GM23248 (cell line): ENCODE results near the gene ETNPPL. TPM values are rescaled to one million over a fixed set of nuclear protein-coding genes. Genes with fewer than 3 reads are reported as not detected.

ENCODE experiments used
- DNase-seq: peaks from one replicate; pipeline ENCODE4 v3.0.0-alpha.2; 2015
- H2AFZ ChIP-seq: fragments of 200-600 bp; sonication (generic); 2 replicates; pipeline ENCODE4 v1.6.1; 2016; ENCODE audit warnings: antibody characterized with exemption
- H3F3A ChIP-seq: fragments of 200-600 bp; sonication (generic); 2 replicates; pipeline ENCODE4 v1.6.1; 2016; ENCODE audit warnings: mild to moderate bottlenecking, antibody characterized with exemption, mixed run types; ENCODE audit not compliant: insufficient read depth
- H3K27ac ChIP-seq: fragments of 200-600 bp; sonication (generic); 2 replicates; pipeline ENCODE4 v1.5.1; 2016; ENCODE audit warnings: mild to moderate bottlenecking
- H3K27me3 ChIP-seq: fragments of 200-600 bp; sonication (generic); replicated peaks from 2 replicates; pipeline ENCODE4 v1.6.1; 2016; ENCODE audit warnings: mild to moderate bottlenecking; ENCODE audit not compliant: insufficient read depth
- H3K36me3 ChIP-seq: fragments of 200-600 bp; sonication (generic); 2 replicates; pipeline ENCODE4 v1.6.1; 2016; ENCODE audit warnings: low read depth, mild to moderate bottlenecking
- H3K4me1 ChIP-seq: fragments of 200-600 bp; sonication (generic); 2 replicates; pipeline ENCODE4 v1.6.1; 2016; ENCODE audit warnings: mild to moderate bottlenecking; ENCODE audit not compliant: insufficient read depth
- H3K4me2 ChIP-seq: fragments of 200-600 bp; sonication (generic); one replicate; pipeline ENCODE4 v1.6.1; 2016; ENCODE audit warnings: mild to moderate bottlenecking; ENCODE audit not compliant: unreplicated experiment
- H3K4me3 ChIP-seq: fragments of 200-600 bp; sonication (generic); 2 replicates; pipeline ENCODE4 v1.5.1; 2016; ENCODE audit warnings: mild to moderate bottlenecking
- H3K79me2 ChIP-seq: fragments of 200-600 bp; sonication (generic); 2 replicates; pipeline ENCODE4 v1.6.1; 2016; ENCODE audit warnings: mild to moderate bottlenecking; ENCODE audit not compliant: insufficient read depth
- H3K9ac ChIP-seq: fragments of 200-600 bp; sonication (generic); 2 replicates; pipeline ENCODE4 v1.6.1; 2016; ENCODE audit warnings: mild to moderate bottlenecking
- H3K9me2 ChIP-seq: fragments of 200-600 bp; sonication (generic); 2 replicates; pipeline ENCODE4 v1.6.1; 2016; ENCODE audit warnings: mixed run types, mild to moderate bottlenecking, moderate library complexity; ENCODE audit not compliant: insufficient read depth
- H3K9me3 ChIP-seq: fragments of 200-600 bp; sonication (generic); one replicate; pipeline ENCODE4 v1.6.1; 2017; ENCODE audit warnings: low read depth
- H4K20me1 ChIP-seq: fragments of 200-600 bp; sonication (generic); 2 replicates; pipeline ENCODE4 v1.6.0; 2016; ENCODE audit not compliant: insufficient read depth
- EZH2 ChIP-seq: fragments of 200-600 bp; sonication (generic); IDR thresholded peaks from 2 replicates; pipeline ENCODE4 v1.6.1; 2018; ENCODE audit warnings: antibody characterized with exemption, mild to moderate bottlenecking; ENCODE audit not compliant: insufficient read depth, poor library complexity, severe bottlenecking
- EZH2phosphoT487 ChIP-seq: fragments of 200-600 bp; sonication (generic); IDR thresholded peaks from 2 replicates; pipeline ENCODE4 v1.6.1; 2018; ENCODE audit warnings: antibody characterized with exemption, moderate library complexity, mild to moderate bottlenecking, low read depth; ENCODE audit not compliant: insufficient read depth
- whole genome bisulfite sequencing, 2 experiments: methylation state at CpG; one replicate each; pipeline ENCODE4 v1.1.6; 2015 to 2017; ENCODE audit warnings: low lambda C conversion rate in 2 of 2, low coverage in 1 of 2; ENCODE audit errors: missing lambda C conversion rate in 2 of 2; 5-methylcytosine and 5-hydroxymethylcytosine counted together
- in situ Hi-C: fragments of 300-500 bp; cut with MboI; formaldehyde crosslinking; loops from 2 replicates; pipeline ENCODE4 v1.15.0; 2020
- polyA plus RNA-seq: library from polyadenylated mRNA; unstranded; fragments of >200 nt; fragmentation: Nextera tagmentation; extraction: Ambion mirVana; gene quantifications from 2 replicates; pipeline ENCODE4 v1.2.1, GENCODE V29; 2016
- total RNA-seq: library from RNA; depleted of rRNA; stranded (reverse); fragments of >200 nt; shearing (Covaris generic); gene quantifications from 2 replicates; pipeline ENCODE4 v1.2.3, GENCODE V29; 2014

Gene ETNPPL
- total and polyA plus RNA-seq, 2 experiments from 2014 or later: not detected

- in situ Hi-C loops: no loop called here
These were observed 25.9 kb upstream of the ETNPPL start for GRCh38 chr4:108788731-108789130.

GRCh38 chr4:108787724-108788123, 24.9 kb upstream of the ETNPPL start:
- Histone ChIP-seq H3K79me2 (no peaks in the 10 kb centered on the region), H3F3A (no peaks in the 10 kb centered on the region), H3K4me1 (no peaks in the 10 kb centered on the region), H3K4me3 (no peak overlapping the region), H3K36me3 (no peaks in the 10 kb centered on the region), H2AFZ (no peak overlapping the region), H3K27ac (no peak overlapping the region), H3K9me2 (no peaks in the 10 kb centered on the region), H3K27me3 (no peaks in the 10 kb centered on the region), H3K9ac (no peak overlapping the region), H3K9me3 (no peaks in the 10 kb centered on the region), H3K4me2 (no peak overlapping the region), H4K20me1 (no peaks in the 10 kb centered on the region)
- TF ChIP-seq EZH2 (no peak), EZH2phosphoT487 (no peak)
- in situ Hi-C loops: no loop called here
- WGBS, 2 experiments: 86 to 87% methylated on average over 16 of the region's 16 CpGs
- DNase-seq: no peak

More at GRCh38 chr4:108788731-108789130, 25.9 kb upstream of the ETNPPL start:
- WGBS, 2 experiments: 90 to 91% methylated on average over 9 of the region's 9 CpGs
- Histone ChIP-seq H2AFZ (no peak overlapping the region), H3K27me3 (no peaks in the 10 kb centered on the region), H3K4me2 (no peak overlapping the region), H3K4me3 (no peak overlapping the region), H4K20me1 (no peaks in the 10 kb centered on the region), H3K4me1 (peaks cover 6% of the 10 kb centered on the region; the same call in 1 of the 2 replicates), H3K36me3 (no peaks in the 10 kb centered on the region), H3K9me3 (no peaks in the 10 kb centered on the region), H3F3A (no peaks in the 10 kb centered on the region), H3K9me2 (no peaks in the 10 kb centered on the region), H3K27ac (no peak overlapping the region), H3K9ac (no peak overlapping the region), H3K79me2 (no peaks in the 10 kb centered on the region)
- no peak for DNase-seq
- TF ChIP-seq EZH2phosphoT487 (no peak), EZH2 (no peak)

- in situ Hi-C loops: no loop called here
These were observed 24.3 kb upstream of the ETNPPL start for GRCh38 chr4:108787106-108787505.

GRCh38 chr4:108786351-108786750, 23.5 kb upstream of the ETNPPL start:
- WGBS, 2 experiments: 72 to 76% methylated on average over 8 of the region's 8 CpGs
- Histone ChIP-seq H3K27me3 (no peaks in the 10 kb centered on the region), H3K36me3 (no peaks in the 10 kb centered on the region), H3K4me2 (no peak overlapping the region), H3K4me1 (no peaks in the 10 kb centered on the region), H4K20me1 (no peaks in the 10 kb centered on the region), H3K9ac (no peak overlapping the region), H3K4me3 (no peak overlapping the region), H3K27ac (no peak overlapping the region), H2AFZ (no peak overlapping the region), H3F3A (no peaks in the 10 kb centered on the region), H3K79me2 (no peaks in the 10 kb centered on the region), H3K9me3 (no peaks in the 10 kb centered on the region), H3K9me2 (no peaks in the 10 kb centered on the region)
- in situ Hi-C loops: no loop called here
- TF ChIP-seq EZH2: no peak
- TF ChIP-seq EZH2phosphoT487: no peak
- no peak for DNase-seq

More at GRCh38 chr4:108787106-108787505, 24.3 kb upstream of the ETNPPL start:
- 76 to 84% methylated on average over 13 to 14 of the region's 14 CpGs for WGBS, 2 experiments
- DNase-seq: no peak
- H3K4me2 ChIP-seq: no peak overlapping the region
- H2AFZ ChIP-seq: no peak overlapping the region
- no peak overlapping the region for H3K9ac ChIP-seq
- no peaks in the 10 kb centered on the region for H3K79me2 ChIP-seq
- no peaks in the 10 kb centered on the region for H3K9me3 ChIP-seq
- no peak overlapping the region for H3K27ac ChIP-seq
- H4K20me1 ChIP-seq: no peaks in the 10 kb centered on the region
- no peak overlapping the region for H3K4me3 ChIP-seq
- H3K4me1 ChIP-seq: no peaks in the 10 kb centered on the region
- TF ChIP-seq EZH2phosphoT487 (no peak), EZH2 (no peak)
- H3K9me2 ChIP-seq: no peaks in the 10 kb centered on the region
- H3F3A ChIP-seq: no peaks in the 10 kb centered on the region
- H3K36me3 ChIP-seq: no peaks in the 10 kb centered on the region
- no peaks in the 10 kb centered on the region for H3K27me3 ChIP-seq
